Stimulated activated CD4-positive, alpha-beta T cell treated with anti-CD3 and anti-CD28 coated beads, TNF-alpha, amount 100 ng/mL, for 4 hours (primary cell): Measurements from ENCODE around the gene CT45A7.
"Not testable (repeated sequence)": the region's sequence is repeated elsewhere in the genome, so short reads cannot be mapped to it uniquely, and the experiment has no call there.

Experiments used
- DNase-seq, 3 experiments: peaks; one replicate each; pipeline ENCODE4 v3.0.0-alpha.2; 2020; ENCODE audit warnings: low read depth in 3 of 3

The CT45A7 gene, protein sequence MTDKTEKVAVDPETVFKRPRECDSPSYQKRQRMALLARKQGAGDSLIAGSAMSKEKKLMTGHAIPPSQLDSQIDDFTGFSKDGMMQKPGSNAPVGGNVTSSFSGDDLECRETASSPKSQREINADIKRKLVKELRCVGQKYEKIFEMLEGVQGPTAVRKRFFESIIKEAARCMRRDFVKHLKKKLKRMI

DNA sequence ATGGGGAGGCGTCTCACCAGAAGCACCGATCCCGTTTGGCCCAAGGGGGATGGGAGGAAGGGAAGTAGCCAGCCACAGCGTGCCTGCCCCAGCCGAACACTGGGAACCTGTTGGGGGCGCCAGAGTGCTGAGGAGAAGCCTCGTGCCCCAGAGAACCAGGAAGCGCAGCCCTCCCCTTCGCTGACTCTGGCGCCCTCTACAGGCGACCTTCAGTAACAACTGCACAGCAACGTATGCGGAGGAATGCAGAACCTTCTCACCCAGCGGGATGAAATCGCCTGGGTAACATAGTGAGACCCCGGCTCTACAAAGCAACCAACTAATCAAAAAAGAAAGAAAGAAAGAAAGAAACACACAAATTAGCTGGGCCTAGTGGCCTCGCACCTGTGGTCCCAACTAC lies at the start of gene CT45A7:
CT45A7 (minus strand) TSS at position 101 of the 400 bp plus-strand sequence. CDS start 3,747 bp downstream, outside the sequence.
- DNase-seq, result not testable (repeated sequence)

DNA sequence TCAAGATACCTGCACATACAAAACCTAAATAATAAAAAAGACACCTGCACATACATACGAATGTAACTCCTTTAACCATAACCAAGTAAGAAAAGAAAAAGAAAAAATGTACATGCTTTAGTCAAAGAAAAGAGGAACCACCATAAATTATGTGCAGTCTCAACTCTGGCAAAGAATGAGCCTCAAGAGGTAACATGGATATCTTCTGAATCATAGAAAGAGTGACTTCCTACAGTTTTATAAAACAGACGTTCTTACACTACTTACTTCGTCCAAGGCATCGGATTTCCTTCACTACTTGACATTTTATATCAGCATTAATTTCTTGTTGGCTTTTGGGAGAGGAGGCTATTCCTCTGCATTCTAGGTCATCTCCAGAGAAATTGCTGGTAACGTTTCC lies 45.7 kb upstream of the CT45A7 start:
- not testable (repeated sequence) for DNase-seq

DNA sequence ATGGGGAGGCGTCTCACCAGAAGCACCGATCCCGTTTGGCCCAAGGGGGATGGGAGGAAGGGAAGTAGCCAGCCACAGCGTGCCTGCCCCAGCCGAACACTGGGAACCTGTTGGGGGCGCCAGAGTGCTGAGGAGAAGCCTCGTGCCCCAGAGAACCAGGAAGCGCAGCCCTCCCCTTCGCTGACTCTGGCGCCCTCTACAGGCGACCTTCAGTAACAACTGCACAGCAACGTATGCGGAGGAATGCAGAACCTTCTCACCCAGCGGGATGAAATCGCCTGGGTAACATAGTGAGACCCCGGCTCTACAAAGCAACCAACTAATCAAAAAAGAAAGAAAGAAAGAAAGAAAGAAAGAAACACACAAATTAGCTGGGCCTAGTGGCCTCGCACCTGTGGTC lies 34.6 kb upstream of the CT45A7 start, which contains the start of gene CT45A9:
CT45A9 (minus strand) TSS at position 101 of the 400 bp plus-strand sequence. CDS start 3,751 bp downstream, outside the sequence.
- not testable (repeated sequence) for DNase-seq

GRCh38 chrX:135854438-135854837 lies 17.4 kb upstream of the CT45A7 start, which contains the start of gene CT45A8:
Gene CT45A8, minus strand, starts transcription at chrX:135854538. Its CDS starts 3,755 bp downstream, at chrX:135850783.
- DNase-seq, result not testable (repeated sequence)

- not testable (repeated sequence) for DNase-seq
These were observed 17.2 kb downstream of the CT45A7 start, which contains the start of gene CT45A2 for GRCh38 chrX:135819912-135820311. Gene CT45A2, minus strand, starts transcription at chrX:135820012. Its CDS starts 3,747 bp downstream, at chrX:135816265.

GRCh38 chrX:135802687-135803086 lies 34.4 kb downstream of the CT45A7 start, which contains the start of gene CT45A6:
Gene CT45A6, minus strand, starts transcription at chrX:135802787. Its CDS starts 3,794 bp downstream, at chrX:135798993.
- DNase-seq, result not testable (repeated sequence)

GRCh38 chrX:135785403-135785802 lies 51.7 kb downstream of the CT45A7 start, which contains the start of gene CT45A5:
Gene CT45A5, minus strand, starts transcription at chrX:135785503. Its CDS starts 3,774 bp downstream, at chrX:135781729.
- DNase-seq, result not testable (repeated sequence)
